ENCODE measurements around the gene TRRAP.

TRRAP gene

DNA sequence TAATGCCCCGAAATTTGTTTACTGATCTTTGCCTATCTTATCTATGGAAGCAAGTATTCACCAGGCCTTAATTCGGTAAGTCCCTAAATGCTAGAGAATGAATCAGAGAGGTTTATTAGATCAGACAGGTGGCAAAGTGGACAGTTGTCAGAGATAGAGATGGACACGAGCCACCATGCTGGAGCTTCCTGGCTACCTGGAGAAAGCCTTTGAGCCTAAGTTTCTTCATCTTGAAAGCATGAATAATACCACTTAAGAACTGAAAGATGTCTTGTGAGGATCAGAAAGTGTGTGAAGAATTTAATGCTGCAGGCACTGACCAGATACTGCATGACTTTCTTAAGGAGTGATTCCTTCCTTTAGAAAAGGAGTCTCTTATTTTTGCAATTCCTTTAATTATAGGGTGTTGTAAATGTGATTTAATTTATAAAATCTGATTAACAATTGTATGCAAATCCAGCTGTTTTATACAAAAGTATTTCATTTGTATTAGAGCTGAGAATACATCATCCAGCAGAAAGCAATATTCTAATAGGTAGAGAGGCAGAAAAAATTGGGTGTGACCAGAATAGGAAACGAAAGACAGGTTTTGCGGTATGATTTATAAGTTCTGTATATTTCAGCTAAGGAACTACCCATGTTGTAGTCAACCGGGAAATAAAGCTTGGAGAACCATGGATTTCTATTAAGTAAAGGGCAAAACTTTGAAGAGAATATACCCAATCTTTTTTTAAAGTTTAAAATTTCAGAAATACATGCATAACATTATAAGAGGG, 182.9 kb downstream of the TRRAP start:
- DNase-seq (ENCODE audit: low read depth): no peak

Data from T follicular helper cell (primary cell).